Endodermal cell (in vitro differentiated cells): ENCODE data around the gene NCKAP5. TPM values are rescaled to one million over a fixed set of nuclear protein-coding genes. Genes with fewer than 3 reads are reported as not detected.

Experiments used
- DNase-seq: peaks from one replicate; pipeline ENCODE4 v3.0.0-alpha.2; 2017
- H3K27ac ChIP-seq: 2 replicates; pipeline ENCODE4 v1.5.1; 2013; ENCODE audit warnings: mild to moderate bottlenecking, low read depth, low read length, moderate library complexity
- H3K27me3 ChIP-seq: 2 replicates; pipeline ENCODE4 v1.6.1; 2013; ENCODE audit warnings: mild to moderate bottlenecking, low read length, moderate library complexity; ENCODE audit not compliant: insufficient read depth, control insufficient read depth, poor library complexity, severe bottlenecking
- H3K36me3 ChIP-seq: 2 replicates; pipeline ENCODE4 v1.7.0; 2013; ENCODE audit warnings: mild to moderate bottlenecking, low read length, moderate library complexity; ENCODE audit not compliant: control insufficient read depth, insufficient read depth
- H3K4me1 ChIP-seq: one replicate; pipeline ENCODE4 v1.7.0; 2013; ENCODE audit warnings: low read length; ENCODE audit not compliant: control insufficient read depth, insufficient read depth
- H3K4me3 ChIP-seq: 2 replicates; pipeline ENCODE4 v1.5.1; 2013; ENCODE audit warnings: mild to moderate bottlenecking, low read length, moderate library complexity
- H3K9ac ChIP-seq: 2 replicates; pipeline ENCODE4 v1.6.1; 2013; ENCODE audit warnings: mild to moderate bottlenecking, low read length, moderate library complexity; ENCODE audit not compliant: poor library complexity, severe bottlenecking; ENCODE audit errors: extremely low read depth
- H3K9me3 ChIP-seq: 2 replicates; pipeline ENCODE4 v1.6.1; 2013; ENCODE audit warnings: mild to moderate bottlenecking, low read length, moderate library complexity; ENCODE audit not compliant: control insufficient read depth
- H3K27ac Mint-ChIP-seq: 2 replicates; pipeline ENCODE4 v1.8.0; 2020; ENCODE audit warnings: mixed read lengths
- H3K27me3 Mint-ChIP-seq: 2 replicates; pipeline ENCODE4 v1.8.0; 2021; ENCODE audit warnings: mild to moderate bottlenecking, mixed read lengths; ENCODE audit not compliant: insufficient read depth
- H3K36me3 Mint-ChIP-seq: 2 replicates; pipeline ENCODE4 v1.8.0; 2020; ENCODE audit warnings: low read depth, mixed read lengths
- H3K4me1 Mint-ChIP-seq: 2 replicates; pipeline ENCODE4 v1.8.0; 2020; ENCODE audit warnings: mixed read lengths
- H3K4me3 Mint-ChIP-seq: 2 replicates; pipeline ENCODE4 v1.8.0; 2020; ENCODE audit warnings: mild to moderate bottlenecking, moderate library complexity, mixed read lengths
- H3K9me3 Mint-ChIP-seq: 2 replicates; pipeline ENCODE4 v1.8.0; 2020; ENCODE audit warnings: mild to moderate bottlenecking, mixed read lengths
- CTCF ChIP-seq: fragments of 200-600 bp; sonication (generic); conservative IDR thresholded peaks from 2 replicates; pipeline ENCODE4 v1.5.0; 2021; ENCODE audit warnings: antibody characterized with exemption, mild to moderate bottlenecking
- WGBS, 2 experiments: methylation state at CpG; one replicate each; pipeline versions ENCODE4 v1.1.5 to v1.1.7; 2013; ENCODE audit warnings: missing lambda C conversion rate in 2 of 2, mixed read lengths in 1 of 2; ENCODE audit not compliant: insufficient coverage in 1 of 2, insufficient read length in 1 of 2; 5-methylcytosine and 5-hydroxymethylcytosine counted together
- total RNA-seq, 2 donors: library from RNA; stranded (reverse); fragmentation: NEBNext Ultra II Directional in 1 of 2; extraction: Animal tissue kit (Norgen Biotek cat#: 25700) in 1 of 2; gene quantifications; 2 replicates in 1 of 2; 3 replicates in 1 of 2; pipeline ENCODE4 v1.2.1, GENCODE V29; 2021

The NCKAP5 gene
- total RNA-seq, 2 donors from 2014 or later, result 0.58 to 0.92 TPM

DNA sequence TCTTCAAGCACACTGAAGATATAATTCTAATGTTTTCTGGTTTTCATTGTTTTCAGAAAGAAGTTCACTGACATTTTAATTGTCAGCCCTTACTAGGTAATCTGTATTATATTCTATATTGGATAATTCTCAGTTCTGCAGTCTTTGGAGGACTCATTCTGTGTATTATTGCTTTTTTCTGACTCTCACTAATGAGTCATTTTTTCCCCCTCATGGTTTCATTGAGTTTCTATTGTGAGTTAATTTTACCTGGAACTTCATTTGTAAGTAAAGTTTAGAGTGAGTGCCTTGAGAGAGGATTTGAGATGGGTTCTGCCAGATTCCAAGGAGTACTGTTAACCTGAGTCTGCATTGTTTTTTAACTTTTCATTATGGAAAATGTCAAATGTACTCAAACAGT, 807.9 kb downstream of the NCKAP5 start:
- Histone ChIP-seq H3K4me3 (no peak overlapping the region), H3K4me1 (peaks cover 5% of the 10 kb centered on the region), H3K9me3 (no peaks in the 10 kb centered on the region), H3K27ac (no peak overlapping the region), H3K27me3 (no peaks in the 10 kb centered on the region), H3K9ac (no peak overlapping the region), H3K36me3 (no peaks in the 10 kb centered on the region)
- H3K27me3 Mint-ChIP-seq, result no peaks in the 10 kb centered on the region
- no peak for TF ChIP-seq CTCF
- no peak overlapping the region for H3K27ac Mint-ChIP-seq
- H3K4me1 Mint-ChIP-seq, result peaks cover 16% of the 10 kb centered on the region
- H3K4me3 Mint-ChIP-seq, result no peak overlapping the region
- no peak for DNase-seq
- peaks cover 6% of the 10 kb centered on the region for H3K9me3 Mint-ChIP-seq
- H3K36me3 Mint-ChIP-seq, result no peaks in the 10 kb centered on the region

DNA sequence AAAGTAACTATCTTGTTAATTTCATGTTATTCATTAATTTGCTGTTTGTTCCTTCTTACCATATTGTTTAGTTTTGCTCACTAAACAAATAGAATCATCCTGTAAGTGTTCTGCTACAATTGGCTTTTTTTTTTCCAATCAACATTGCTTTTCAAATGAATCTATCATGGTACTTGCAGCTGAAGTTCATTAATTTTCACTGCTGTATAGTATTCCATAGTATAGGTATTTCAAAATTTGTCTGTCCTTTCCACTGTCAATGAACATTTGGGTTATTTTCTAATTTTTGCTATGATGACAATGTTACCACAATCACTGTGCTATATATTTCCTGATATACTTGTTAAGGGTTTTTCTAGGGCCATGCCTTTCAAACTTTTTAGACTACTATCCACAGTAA, 809.3 kb downstream of the NCKAP5 start:
- Mint-ChIP-seq H3K27ac (no peak overlapping the region), H3K27me3 (no peaks in the 10 kb centered on the region), H3K4me1 (peaks cover 15% of the 10 kb centered on the region), H3K9me3 (peaks cover 6% of the 10 kb centered on the region), H3K4me3 (no peak overlapping the region), H3K36me3 (no peaks in the 10 kb centered on the region)
- H3K4me3 ChIP-seq, result no peak overlapping the region
- H3K27me3 ChIP-seq, result no peaks in the 10 kb centered on the region
- DNase-seq, result no peak
- H3K36me3 ChIP-seq, result no peaks in the 10 kb centered on the region
- no peak overlapping the region for H3K27ac ChIP-seq
- H3K9me3 ChIP-seq, result no peaks in the 10 kb centered on the region
- no peak overlapping the region for H3K9ac ChIP-seq
- no peak for TF ChIP-seq CTCF
- peaks cover 5% of the 10 kb centered on the region for H3K4me1 ChIP-seq

DNA sequence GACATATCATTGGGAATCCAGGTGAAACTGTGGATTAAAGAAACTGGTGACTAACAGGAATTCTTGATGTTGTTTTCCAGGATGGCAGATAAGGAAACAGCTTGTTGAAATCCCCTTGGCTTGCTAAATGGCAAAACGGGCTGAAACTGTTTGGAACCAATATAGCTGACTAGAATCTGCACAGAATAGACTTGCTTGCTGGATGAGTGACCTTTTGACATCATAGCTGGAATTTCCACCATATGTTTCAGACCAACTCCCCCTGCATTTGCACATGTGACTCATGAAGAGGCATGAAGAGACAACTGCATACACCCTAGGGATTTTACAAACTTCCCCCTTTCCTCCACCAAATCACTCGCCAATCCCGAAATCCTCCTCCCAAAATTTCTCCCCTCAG, 810.6 kb downstream of the NCKAP5 start:
- Histone ChIP-seq H3K9ac (no peak overlapping the region), H3K36me3 (no peaks in the 10 kb centered on the region), H3K27me3 (no peaks in the 10 kb centered on the region), H3K27ac (no peak overlapping the region), H3K4me3 (no peak overlapping the region), H3K4me1 (peaks cover 5% of the 10 kb centered on the region), H3K9me3 (no peaks in the 10 kb centered on the region)
- no peaks in the 10 kb centered on the region for H3K27me3 Mint-ChIP-seq
- H3K36me3 Mint-ChIP-seq, result no peaks in the 10 kb centered on the region
- no peak overlapping the region for H3K4me3 Mint-ChIP-seq
- peaks cover 6% of the 10 kb centered on the region for H3K9me3 Mint-ChIP-seq
- 72 to 100% methylated on average over 3 of the region's 3 CpGs for WGBS, 2 experiments
- TF ChIP-seq CTCF, result no peak
- no peak for DNase-seq
- peaks cover 10% of the 10 kb centered on the region for H3K4me1 Mint-ChIP-seq
- no peak overlapping the region for H3K27ac Mint-ChIP-seq
